Stimulated activated CD8-positive, alpha-beta memory T cell treated with anti-CD3 and anti-CD28 coated beads, Interleukin-2, amount 100 ng/mL, for 1 hour (primary cell): Measurements from ENCODE around the gene FSTL3.
"Not testable (repeated sequence)": the region's sequence is repeated elsewhere in the genome, so short reads cannot be mapped to it uniquely, and the experiment has no call there.

Experiments used
- DNase-seq, 2 donors: peaks; one replicate each; pipeline ENCODE4 v3.0.0-alpha.2; 2020; ENCODE audit warnings: low read depth in 2 of 2

FSTL3 gene

GRCh38 chr19:682678-683320 lies 6.6 kb downstream of the FSTL3 start:
- DNase-seq = no peak

- DNase-seq = no peak
Observed at GRCh38 chr19:685454-685931, 9.3 kb downstream of the FSTL3 start.

- no peak for DNase-seq
Observed at GRCh38 chr19:686589-687297, 10.6 kb downstream of the FSTL3 start.

GRCh38 chr19:687569-688166 lies 11.5 kb downstream of the FSTL3 start:
- DNase-seq = no peak

GRCh38 chr19:688214-688613 lies 12.0 kb downstream of the FSTL3 start:
- no peak for DNase-seq

- DNase-seq = no peak
Observed at GRCh38 chr19:688992-689391, 12.8 kb downstream of the FSTL3 start.

DNA sequence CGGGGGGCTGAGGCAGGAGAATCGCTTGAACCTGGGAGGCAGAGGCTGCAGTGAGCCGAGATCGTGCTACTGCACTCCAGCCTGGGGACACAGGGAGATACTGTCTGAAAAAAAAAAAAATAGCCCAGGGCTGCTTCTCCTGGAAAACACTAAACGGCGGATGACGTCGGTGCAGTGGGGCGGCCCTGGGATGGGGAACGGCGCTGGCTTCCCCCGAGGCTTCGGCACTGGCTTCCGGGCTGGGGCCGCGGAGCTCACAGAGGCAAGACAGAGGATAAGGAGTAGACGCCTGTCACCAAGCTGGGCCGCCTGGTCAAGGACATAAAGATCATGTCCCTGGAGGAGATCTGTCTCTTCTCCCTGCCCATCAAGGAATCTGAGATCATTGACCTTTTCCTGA lies 14.0 kb downstream of the FSTL3 start:
- DNase-seq = no peak

GRCh38 chr19:694481-695351 lies 18.5 kb downstream of the FSTL3 start:
- no peak for DNase-seq

- no peak for DNase-seq
Observed at GRCh38 chr19:695352-695949, 19.3 kb downstream of the FSTL3 start, which contains the start of gene PRSS57. Gene PRSS57, minus strand, starts transcription at chr19:695452. Its CDS starts 22 bp downstream, at chr19:695430.

- DNase-seq = not testable (repeated sequence)
Observed at GRCh38 chr19:698529-698928, 22.3 kb downstream of the FSTL3 start.

GRCh38 chr19:699885-700284 lies 23.7 kb downstream of the FSTL3 start:
- not testable (repeated sequence) for DNase-seq

DNA sequence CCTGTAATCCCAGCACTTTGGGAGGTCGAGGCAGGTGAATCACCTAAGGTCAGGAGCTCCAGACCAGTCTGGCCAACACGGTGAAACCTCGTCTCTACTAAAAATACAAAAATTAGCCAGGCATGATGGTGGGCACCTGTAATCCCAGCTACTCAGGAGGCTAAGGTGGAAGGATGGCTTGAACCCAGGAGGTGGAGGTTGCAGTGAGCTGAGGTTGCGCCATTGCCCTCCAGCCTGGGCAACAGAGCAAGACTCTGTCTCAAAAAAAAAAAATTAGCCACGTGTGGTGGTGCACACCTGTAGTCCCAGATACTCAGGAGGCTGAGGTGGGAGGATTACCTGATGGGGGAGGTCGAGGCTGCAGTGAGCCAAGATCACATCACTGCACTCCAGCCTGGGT lies 26.7 kb downstream of the FSTL3 start:
- DNase-seq = not testable (repeated sequence)

DNA sequence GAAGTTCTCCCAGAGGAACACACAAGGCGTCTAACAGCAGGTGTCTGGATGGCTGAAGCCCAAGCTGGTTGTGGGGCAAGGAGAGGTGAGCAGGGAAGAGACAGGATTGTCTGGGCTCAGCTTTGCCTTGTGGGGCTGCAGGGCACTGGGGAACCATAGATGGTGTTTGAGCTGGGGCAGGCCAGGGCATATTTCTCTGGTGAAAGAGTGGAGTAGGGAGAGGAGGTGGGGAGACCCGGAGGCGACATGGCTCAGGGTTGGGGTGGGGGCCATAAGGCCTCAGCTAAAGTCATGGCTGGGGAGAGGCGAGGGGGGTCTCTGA lies 27.1 kb downstream of the FSTL3 start:
- no peak for DNase-seq

DNA sequence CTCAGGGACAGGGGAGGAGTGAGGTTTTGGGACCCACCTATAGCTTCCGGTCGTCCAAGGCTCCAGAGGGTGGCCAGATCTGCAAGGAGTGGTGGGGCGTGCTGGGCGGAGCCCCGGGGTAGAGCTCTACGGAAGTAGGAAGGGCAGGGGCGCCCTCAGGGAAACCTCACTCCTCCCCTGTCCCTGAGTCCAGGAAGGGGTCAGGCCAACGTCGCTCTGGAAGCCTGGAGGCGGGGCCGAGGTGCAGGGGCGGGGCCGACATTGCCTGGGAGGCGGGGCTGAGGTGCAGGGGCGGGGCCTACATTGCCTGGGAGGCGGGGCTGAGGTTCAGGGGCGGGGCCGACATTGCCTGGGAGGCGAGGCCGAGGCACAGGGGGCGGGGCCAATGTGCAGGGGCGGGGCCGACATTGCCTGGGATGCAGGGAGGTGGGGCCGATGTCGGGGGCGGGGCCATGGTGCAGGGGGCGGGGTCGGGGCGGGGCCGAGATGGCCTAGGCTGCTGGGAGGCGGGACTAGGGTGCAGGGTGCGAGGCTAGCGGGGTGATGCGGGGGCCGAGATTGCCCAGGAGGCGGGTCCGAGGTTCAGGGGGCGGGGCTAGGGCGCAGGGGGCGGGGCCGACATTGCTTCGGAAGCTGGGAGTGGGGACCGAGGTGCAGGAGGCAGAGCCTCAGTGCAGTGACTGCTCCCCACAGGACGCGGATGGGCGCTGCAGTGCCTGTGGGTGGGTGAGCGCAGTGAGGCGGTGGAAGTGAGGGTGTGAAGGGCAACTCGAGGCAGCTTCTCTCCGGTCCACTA lies 27.7 kb downstream of the FSTL3 start:
- DNase-seq = peak; percentile 24 to 50

- DNase-seq = no peak
Observed at GRCh38 chr19:704447-704741, 28.2 kb downstream of the FSTL3 start.

- no peak for DNase-seq
Observed at GRCh38 chr19:708154-709143, 32.3 kb downstream of the FSTL3 start, which contains the start of gene PALM. Gene PALM, plus strand, starts transcription at chr19:708935. Its CDS starts 212 bp downstream, at chr19:709147.

DNA sequence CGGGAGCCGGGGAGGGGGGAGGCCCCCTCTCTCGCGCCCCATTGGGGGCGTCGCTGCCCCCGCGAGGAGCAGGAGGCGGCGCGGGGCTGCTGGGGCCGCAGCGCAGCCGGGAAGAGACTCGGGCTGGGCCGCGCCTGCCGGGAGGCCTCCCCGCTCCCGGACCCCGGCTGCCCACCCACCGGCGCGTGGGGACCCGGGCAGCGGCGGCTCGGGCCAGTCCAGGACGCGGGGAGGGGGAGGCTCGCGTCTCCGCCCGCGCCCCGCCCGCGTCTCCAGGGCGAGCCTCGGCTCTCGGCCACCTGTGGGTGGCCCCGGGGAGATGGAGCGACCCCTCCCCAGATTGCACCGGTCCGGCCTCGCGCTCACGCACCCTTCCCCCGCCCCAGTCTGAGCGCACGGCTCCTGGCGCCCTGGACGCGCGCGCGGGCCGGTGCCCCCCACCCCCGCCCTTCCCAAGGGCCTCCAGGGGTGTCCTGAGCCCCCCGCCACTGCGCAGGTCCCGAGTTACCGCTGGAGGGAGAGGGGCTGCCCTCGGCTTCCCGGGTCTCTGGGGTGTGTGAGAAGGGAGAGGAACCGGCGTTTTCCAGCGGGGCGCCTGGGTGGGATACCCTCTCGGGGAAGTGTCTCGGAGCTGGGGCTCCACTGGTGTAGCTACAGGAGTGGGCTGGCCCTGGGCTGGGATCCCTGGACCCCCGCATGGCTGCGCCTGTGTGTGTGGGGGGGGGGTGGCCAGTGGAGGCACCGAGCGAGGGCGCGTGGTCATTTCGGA lies 33.2 kb downstream of the FSTL3 start:
- no peak for DNase-seq

GRCh38 chr19:709965-710571 lies 33.9 kb downstream of the FSTL3 start:
- DNase-seq = no peak
